SHP77 (cell line): ENCODE data around the gene RAPGEF2.
"Not testable (repeated sequence)": the region's sequence is repeated elsewhere in the genome, so short reads cannot be mapped to it uniquely, and the experiment has no call there.

Source experiments
- DNase-seq, 2 experiments: peaks; one replicate each; lab custom pipeline; 2025; lab: John Stamatoyannopoulos, UW

Gene RAPGEF2

GRCh38 chr4:159240687-159241086, 137.8 kb downstream of the RAPGEF2 start:
- DNase-seq = no peak

- DNase-seq = no peak
These were observed 139.5 kb downstream of the RAPGEF2 start for GRCh38 chr4:159242427-159242826.

- DNase-seq = peak; percentile 42 to 63
These were observed 145.7 kb downstream of the RAPGEF2 start for GRCh38 chr4:159248384-159249178.

GRCh38 chr4:159250751-159251325, 148.0 kb downstream of the RAPGEF2 start:
- no peak for DNase-seq

GRCh38 chr4:159251580-159251979, 148.7 kb downstream of the RAPGEF2 start:
- DNase-seq = not testable (repeated sequence)

- DNase-seq = no peak
These were observed 149.6 kb downstream of the RAPGEF2 start for GRCh38 chr4:159252491-159252890.

GRCh38 chr4:159256037-159256436, 153.2 kb downstream of the RAPGEF2 start:
- DNase-seq = no peak

GRCh38 chr4:159258889-159259560, 156.1 kb downstream of the RAPGEF2 start:
- DNase-seq = no peak

GRCh38 chr4:159264057-159264456, 161.2 kb downstream of the RAPGEF2 start:
- no peak for DNase-seq

- no peak for DNase-seq
These were observed 164.3 kb downstream of the RAPGEF2 start for GRCh38 chr4:159266981-159267868.

- DNase-seq = no peak
These were observed 165.0 kb downstream of the RAPGEF2 start for GRCh38 chr4:159267869-159268285.

- no peak for DNase-seq
These were observed 165.7 kb downstream of the RAPGEF2 start for GRCh38 chr4:159268607-159269006.

GRCh38 chr4:159269116-159269515, 166.2 kb downstream of the RAPGEF2 start:
- no peak for DNase-seq

GRCh38 chr4:159269956-159270355, 167.1 kb downstream of the RAPGEF2 start:
- no peak for DNase-seq

- DNase-seq = no peak
These were observed 169.0 kb downstream of the RAPGEF2 start for GRCh38 chr4:159271856-159272255.

- no peak for DNase-seq
These were observed 169.6 kb downstream of the RAPGEF2 start for GRCh38 chr4:159272273-159273140.

- DNase-seq = peak; percentile 14 to 39
These were observed 170.2 kb downstream of the RAPGEF2 start for GRCh38 chr4:159273141-159273438.

- no peak for DNase-seq
These were observed 171.0 kb downstream of the RAPGEF2 start for GRCh38 chr4:159273841-159274240.

- no peak for DNase-seq
These were observed 175.5 kb downstream of the RAPGEF2 start for GRCh38 chr4:159278399-159278798.

GRCh38 chr4:159279084-159279483, 176.2 kb downstream of the RAPGEF2 start:
- no peak for DNase-seq
